ENCODE results near the gene GYS2.

GYS2 gene

GRCh38 chr12:21566907-21567394, 37.7 kb downstream of the GYS2 start:
- Histone ChIP-seq H3K4me3 (ENCODE audit: insufficient read depth, low read length, poor library complexity, severe bottlenecking) (no peak overlapping the region), H3K27ac (ENCODE audit: low read depth, low read length) (no peak overlapping the region), H3K9me3 (ENCODE audit: insufficient read depth, low read length) (no peaks in the 10 kb centered on the region), H3K27me3 (ENCODE audit: low read length) (no peaks in the 10 kb centered on the region), H2AFZ (ENCODE audit: low read depth, low read length, severe bottlenecking) (no peak overlapping the region), H3K9ac (ENCODE audit: low read length) (no peak overlapping the region), H3F3A (ENCODE audit: insufficient read depth) (no peaks in the 10 kb centered on the region), H3K9me2 (replicated peaks; ENCODE audit: insufficient read depth, low read length) (no peaks in the 10 kb centered on the region), H3K36me3 (ENCODE audit: low read length) (no peaks in the 10 kb centered on the region), H3K4me2 (ENCODE audit: low read depth, low read length, poor library complexity, severe bottlenecking) (no peak overlapping the region), H4K20me1 (ENCODE audit: low read depth, low read length) (no peaks in the 10 kb centered on the region), H3K79me2 (ENCODE audit: insufficient read depth, low read length) (no peaks in the 10 kb centered on the region)
- TF ChIP-seq CTCF (IDR thresholded peaks at IDR 0.05; ENCODE audit: insufficient read depth, low read length, poor library complexity, severe bottlenecking) = no peak

- TF ChIP-seq CTCF (IDR thresholded peaks at IDR 0.05; ENCODE audit: insufficient read depth, low read length, poor library complexity, severe bottlenecking) (no peak), EZH2phosphoT487 (conservative IDR thresholded peaks at IDR 0.05; ENCODE audit: low read length) (no peak)
- Histone ChIP-seq H3K4me3 (ENCODE audit: insufficient read depth, low read length, poor library complexity, severe bottlenecking) (no peak overlapping the region), H2AFZ (ENCODE audit: low read depth, low read length, severe bottlenecking) (no peak overlapping the region), H3K27me3 (ENCODE audit: low read length) (no peaks in the 10 kb centered on the region), H3K9me3 (ENCODE audit: insufficient read depth, low read length) (no peaks in the 10 kb centered on the region), H3F3A (ENCODE audit: insufficient read depth) (no peaks in the 10 kb centered on the region), H3K4me2 (ENCODE audit: low read depth, low read length, poor library complexity, severe bottlenecking) (no peak overlapping the region), H3K36me3 (ENCODE audit: low read length) (no peaks in the 10 kb centered on the region), H3K9ac (ENCODE audit: low read length) (no peak overlapping the region), H4K20me1 (ENCODE audit: low read depth, low read length) (no peaks in the 10 kb centered on the region), H3K27ac (ENCODE audit: low read depth, low read length) (no peak overlapping the region), H3K79me2 (ENCODE audit: insufficient read depth, low read length) (no peaks in the 10 kb centered on the region), H3K9me2 (replicated peaks; ENCODE audit: insufficient read depth, low read length) (no peaks in the 10 kb centered on the region)
Observed at GRCh38 chr12:21566223-21566906, 38.3 kb downstream of the GYS2 start.

GRCh38 chr12:21562859-21563258, 41.8 kb downstream of the GYS2 start:
- H3K4me3 ChIP-seq (ENCODE audit: insufficient read depth, low read length, poor library complexity, severe bottlenecking) = no peak overlapping the region
- H3K9me2 ChIP-seq (replicated peaks; ENCODE audit: insufficient read depth, low read length) = no peaks in the 10 kb centered on the region
- H4K20me1 ChIP-seq (ENCODE audit: low read depth, low read length) = no peaks in the 10 kb centered on the region
- H3K27ac ChIP-seq (ENCODE audit: low read depth, low read length) = no peak overlapping the region
- TF ChIP-seq EZH2phosphoT487 (conservative IDR thresholded peaks at IDR 0.05; ENCODE audit: low read length) = no peak
- TF ChIP-seq CTCF (IDR thresholded peaks at IDR 0.05; ENCODE audit: insufficient read depth, low read length, poor library complexity, severe bottlenecking) = no peak
- H3K36me3 ChIP-seq (ENCODE audit: low read length) = no peaks in the 10 kb centered on the region
- H3K27me3 ChIP-seq (ENCODE audit: low read length) = no peaks in the 10 kb centered on the region
- H3K9me3 ChIP-seq (ENCODE audit: insufficient read depth, low read length) = no peaks in the 10 kb centered on the region
- H3K4me2 ChIP-seq (ENCODE audit: low read depth, low read length, poor library complexity, severe bottlenecking) = no peak overlapping the region
- H3F3A ChIP-seq (ENCODE audit: insufficient read depth) = no peaks in the 10 kb centered on the region
- H3K9ac ChIP-seq (ENCODE audit: low read length) = no peak overlapping the region
- H2AFZ ChIP-seq (ENCODE audit: low read depth, low read length, severe bottlenecking) = no peak overlapping the region
- H3K79me2 ChIP-seq (ENCODE audit: insufficient read depth, low read length) = no peaks in the 10 kb centered on the region

Data from SU-DHL-6 (cell line).